Measurements from ENCODE around the gene GRB10.

Gene GRB10

DNA sequence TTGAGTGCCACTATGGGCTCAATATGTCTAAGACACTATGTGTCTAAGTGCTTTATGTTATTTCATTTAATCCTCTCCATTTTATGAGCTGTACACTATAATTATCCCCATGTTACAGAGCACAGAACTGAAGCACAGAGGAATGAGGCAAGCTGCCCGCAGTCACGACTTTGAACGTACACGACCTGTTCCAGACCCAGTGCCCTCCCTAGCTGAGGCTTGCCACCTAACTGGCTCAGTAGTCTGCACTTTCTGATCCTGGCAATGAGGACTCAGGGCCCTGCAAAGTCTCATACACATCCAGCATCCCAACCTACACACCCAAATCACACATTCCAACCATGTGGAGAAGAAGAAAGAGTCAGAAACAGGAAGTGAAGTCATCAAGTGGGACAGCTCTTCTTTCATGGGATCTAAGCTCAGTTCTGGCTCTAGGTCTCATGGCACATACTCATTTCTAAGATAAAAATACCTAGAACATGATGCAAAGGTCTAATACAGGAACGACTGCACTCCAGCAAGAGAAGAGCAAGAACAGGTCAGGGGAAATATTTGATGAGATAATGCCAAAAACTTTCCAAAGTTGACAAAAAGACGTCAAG is 175.1 kb downstream of the GRB10 start:
- no peak overlapping the region for H4K8ac ChIP-seq (ENCODE audit: low read depth, low read length)
- no peaks in the 10 kb centered on the region for H3K27me3 ChIP-seq (ENCODE audit: control insufficient read depth in 3 of 3, insufficient read depth in 3 of 3, low read depth in 1 of 3, low read length in 3 of 3)
- H3K18ac ChIP-seq (ENCODE audit: low read length) = no peak overlapping the region
- no peak overlapping the region for H2AK5ac ChIP-seq (ENCODE audit: low read depth, low read length)
- no peak overlapping the region for H2BK120ac ChIP-seq (ENCODE audit: low read depth, low read length)
- no peak overlapping the region for H3K27ac ChIP-seq (replicated peaks; ENCODE audit: low read length)
- no peak overlapping the region for H3K4me3 ChIP-seq (ENCODE audit: low read length in 2 of 2)
- peaks cover 32 to 99% of the 10 kb centered on the region in 2 donors for H3K36me3 ChIP-seq (replicated peaks in 1 of 2; ENCODE audit: control insufficient read depth in 2 of 2, insufficient read depth in 2 of 2, low read length in 2 of 2)
- no CpG with 5 or more reads among the region's 6 CpGs for WGBS, 2 donors (ENCODE audit: extremely low coverage in 2 of 2, insufficient read length in 2 of 2, insufficient replicate concordance in 1 of 2)
- no peaks in the 10 kb centered on the region for H3K79me1 ChIP-seq (ENCODE audit: low read depth, low read length)
- no peak overlapping the region for H3K4me2 ChIP-seq (ENCODE audit: insufficient read depth, low read length, poor library complexity, severe bottlenecking)
- H4K91ac ChIP-seq (ENCODE audit: low read depth, low read length, poor library complexity) = no peak overlapping the region
- H3K14ac ChIP-seq (ENCODE audit: low read length) = no peak overlapping the region
- no peak overlapping the region for H3K4ac ChIP-seq (ENCODE audit: low read length)
- H2BK5ac ChIP-seq (ENCODE audit: low read length) = no peak overlapping the region
- H3K4me1 ChIP-seq (ENCODE audit: control insufficient read depth in 2 of 2, insufficient read depth in 1 of 2, low read depth in 1 of 2, low read length in 2 of 2) = no peaks in the 10 kb centered on the region
- no peak overlapping the region for H2BK15ac ChIP-seq (ENCODE audit: low read length)
- no peak overlapping the region for H2BK12ac ChIP-seq (ENCODE audit: low read length)
- no peak overlapping the region for H2AFZ ChIP-seq (ENCODE audit: low read length)
- no peak for DNase-seq (ENCODE audit: low spot score)
- H3K9ac ChIP-seq (ENCODE audit: low read depth, low read length, poor library complexity) = no peak overlapping the region
- H3K23ac ChIP-seq (ENCODE audit: low read depth, low read length, poor library complexity) = no peak overlapping the region
- no peaks in the 10 kb centered on the region for H3K9me3 ChIP-seq (replicated peaks in 1 of 2; ENCODE audit: control insufficient read depth in 2 of 2, insufficient read depth in 1 of 2, low read depth in 1 of 2, low read length in 2 of 2)

DNA sequence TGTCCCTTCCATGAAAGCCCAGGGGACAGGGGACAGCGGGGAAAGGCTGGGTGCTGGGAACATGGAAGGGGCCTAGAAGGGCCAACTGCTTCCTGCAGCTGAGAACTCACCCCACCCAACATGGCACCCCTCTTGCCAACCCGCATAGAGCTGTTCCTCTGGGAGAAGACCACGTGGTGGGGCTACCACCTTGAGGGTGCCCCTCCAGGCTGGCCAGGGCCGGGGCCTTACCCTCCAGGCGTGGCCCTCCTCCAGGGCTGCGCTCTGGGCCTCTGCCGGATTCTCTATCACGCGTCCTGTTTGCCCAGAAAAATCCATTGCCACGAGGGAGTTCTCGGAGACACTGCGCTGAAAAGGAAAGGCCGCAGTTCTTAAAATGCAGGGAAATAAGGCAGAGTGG is 177.6 kb downstream of the GRB10 start:
- no peak overlapping the region for H3K4me2 ChIP-seq (ENCODE audit: insufficient read depth, low read length, poor library complexity, severe bottlenecking)
- H3K27ac ChIP-seq (replicated peaks; ENCODE audit: low read length) = no peak overlapping the region
- no peak for DNase-seq (ENCODE audit: low spot score)
- H2BK15ac ChIP-seq (ENCODE audit: low read length) = no peak overlapping the region
- H3K36me3 ChIP-seq (replicated peaks in 1 of 2; ENCODE audit: control insufficient read depth in 2 of 2, insufficient read depth in 2 of 2, low read length in 2 of 2) = peaks cover 25 to 99% of the 10 kb centered on the region in 2 donors
- H4K8ac ChIP-seq (ENCODE audit: low read depth, low read length) = no peak overlapping the region
- no peak overlapping the region for H2AFZ ChIP-seq (ENCODE audit: low read length)
- no peaks in the 10 kb centered on the region for H3K79me1 ChIP-seq (ENCODE audit: low read depth, low read length)
- WGBS, 2 donors (ENCODE audit: extremely low coverage in 2 of 2, insufficient read length in 2 of 2, insufficient replicate concordance in 1 of 2) = no CpG with 5 or more reads among the region's 13 CpGs
- no peak overlapping the region for H3K9ac ChIP-seq (ENCODE audit: low read depth, low read length, poor library complexity)
- H3K14ac ChIP-seq (ENCODE audit: low read length) = no peak overlapping the region
- no peak overlapping the region for H3K4me3 ChIP-seq (ENCODE audit: low read length in 2 of 2)
- no peaks in the 10 kb centered on the region for H3K9me3 ChIP-seq (replicated peaks in 1 of 2; ENCODE audit: control insufficient read depth in 2 of 2, insufficient read depth in 1 of 2, low read depth in 1 of 2, low read length in 2 of 2)
- H2AK5ac ChIP-seq (ENCODE audit: low read depth, low read length) = no peak overlapping the region
- H4K91ac ChIP-seq (ENCODE audit: low read depth, low read length, poor library complexity) = no peak overlapping the region
- no peak overlapping the region for H2BK12ac ChIP-seq (ENCODE audit: low read length)
- H2BK5ac ChIP-seq (ENCODE audit: low read length) = no peak overlapping the region
- H3K27me3 ChIP-seq (ENCODE audit: control insufficient read depth in 3 of 3, insufficient read depth in 3 of 3, low read depth in 1 of 3, low read length in 3 of 3) = no peaks in the 10 kb centered on the region
- H3K23ac ChIP-seq (ENCODE audit: low read depth, low read length, poor library complexity) = no peak overlapping the region
- no peak overlapping the region for H3K18ac ChIP-seq (ENCODE audit: low read length)
- no peak overlapping the region for H2BK120ac ChIP-seq (ENCODE audit: low read depth, low read length)
- no peak overlapping the region for H3K4ac ChIP-seq (ENCODE audit: low read length)
- H3K4me1 ChIP-seq (ENCODE audit: control insufficient read depth in 2 of 2, insufficient read depth in 1 of 2, low read depth in 1 of 2, low read length in 2 of 2) = no peaks in the 10 kb centered on the region

DNA sequence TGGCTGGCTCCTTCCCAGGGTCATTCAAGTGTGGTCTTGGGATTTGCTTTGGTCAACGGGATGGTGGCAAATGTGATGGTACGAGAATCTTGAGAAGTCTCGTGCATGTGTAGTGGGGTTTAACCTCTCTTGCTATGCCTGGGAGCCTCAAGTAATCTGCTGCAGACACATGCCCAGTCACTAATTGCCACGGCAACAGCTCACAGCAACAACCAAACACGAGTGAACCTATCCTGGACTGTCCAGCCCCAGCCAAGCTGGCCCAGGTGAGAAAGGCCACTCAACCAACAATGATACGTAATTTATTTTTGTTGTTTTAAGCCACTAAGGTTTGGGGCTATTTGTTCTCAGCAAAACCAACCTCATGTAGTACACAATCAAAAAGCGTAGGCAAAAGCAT is 179.4 kb downstream of the GRB10 start:
- H2BK15ac ChIP-seq (ENCODE audit: low read length) = no peak overlapping the region
- no peak overlapping the region for H3K4ac ChIP-seq (ENCODE audit: low read length)
- H3K4me3 ChIP-seq (ENCODE audit: low read length in 2 of 2) = no peak overlapping the region
- no peak overlapping the region for H2AK5ac ChIP-seq (ENCODE audit: low read depth, low read length)
- H2BK120ac ChIP-seq (ENCODE audit: low read depth, low read length) = no peak overlapping the region
- H3K4me1 ChIP-seq (ENCODE audit: control insufficient read depth in 2 of 2, insufficient read depth in 1 of 2, low read depth in 1 of 2, low read length in 2 of 2) = no peaks in the 10 kb centered on the region
- no peaks in the 10 kb centered on the region for H3K9me3 ChIP-seq (replicated peaks in 1 of 2; ENCODE audit: control insufficient read depth in 2 of 2, insufficient read depth in 1 of 2, low read depth in 1 of 2, low read length in 2 of 2)
- no peak overlapping the region for H3K23ac ChIP-seq (ENCODE audit: low read depth, low read length, poor library complexity)
- H3K9ac ChIP-seq (ENCODE audit: low read depth, low read length, poor library complexity) = no peak overlapping the region
- no peak overlapping the region for H3K27ac ChIP-seq (replicated peaks; ENCODE audit: low read length)
- H4K8ac ChIP-seq (ENCODE audit: low read depth, low read length) = no peak overlapping the region
- H3K18ac ChIP-seq (ENCODE audit: low read length) = no peak overlapping the region
- H3K14ac ChIP-seq (ENCODE audit: low read length) = no peak overlapping the region
- peaks cover 32 to 100% of the 10 kb centered on the region in 2 donors for H3K36me3 ChIP-seq (replicated peaks in 1 of 2; ENCODE audit: control insufficient read depth in 2 of 2, insufficient read depth in 2 of 2, low read length in 2 of 2)
- no peak overlapping the region for H4K91ac ChIP-seq (ENCODE audit: low read depth, low read length, poor library complexity)
- no peak overlapping the region for H2BK5ac ChIP-seq (ENCODE audit: low read length)
- no peak overlapping the region for H2AFZ ChIP-seq (ENCODE audit: low read length)
- H2BK12ac ChIP-seq (ENCODE audit: low read length) = no peak overlapping the region
- no CpG with 5 or more reads among the region's 7 CpGs for WGBS, 2 donors (ENCODE audit: extremely low coverage in 2 of 2, insufficient read length in 2 of 2, insufficient replicate concordance in 1 of 2)
- no peak for DNase-seq (ENCODE audit: low spot score)
- H3K79me1 ChIP-seq (ENCODE audit: low read depth, low read length) = no peaks in the 10 kb centered on the region
- no peak overlapping the region for H3K4me2 ChIP-seq (ENCODE audit: insufficient read depth, low read length, poor library complexity, severe bottlenecking)
- H3K27me3 ChIP-seq (ENCODE audit: control insufficient read depth in 3 of 3, insufficient read depth in 3 of 3, low read depth in 1 of 3, low read length in 3 of 3) = no peaks in the 10 kb centered on the region

DNA sequence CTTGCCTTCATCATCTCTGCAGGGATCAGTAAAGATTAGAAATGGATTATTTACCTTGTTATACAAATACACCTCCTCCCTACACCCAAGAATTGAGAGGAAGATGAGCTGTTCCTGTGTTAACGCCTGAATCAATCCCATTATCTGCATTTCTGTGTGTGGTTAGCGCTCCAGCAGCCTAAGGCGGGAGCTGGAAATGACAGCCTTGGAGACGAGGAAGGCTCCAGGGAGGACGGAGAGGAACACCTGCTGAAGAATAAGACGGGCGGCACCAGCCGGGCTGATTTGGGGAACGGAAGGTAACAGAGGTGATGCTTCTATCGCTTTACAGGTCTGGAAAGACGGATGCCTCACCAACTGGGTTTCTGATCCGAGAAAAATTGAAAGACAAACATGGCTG is 183.3 kb downstream of the GRB10 start:
- Histone ChIP-seq H3K27ac (replicated peaks; ENCODE audit: low read length) (no peak overlapping the region), H3K4me2 (ENCODE audit: insufficient read depth, low read length, poor library complexity, severe bottlenecking) (no peak overlapping the region), H3K36me3 (replicated peaks in 1 of 2; ENCODE audit: control insufficient read depth in 2 of 2, insufficient read depth in 2 of 2, low read length in 2 of 2) (peaks cover 24 to 98% of the 10 kb centered on the region in 2 donors), H3K79me1 (ENCODE audit: low read depth, low read length) (no peaks in the 10 kb centered on the region), H3K4ac (ENCODE audit: low read length) (no peak overlapping the region), H3K27me3 (ENCODE audit: control insufficient read depth in 3 of 3, insufficient read depth in 3 of 3, low read depth in 1 of 3, low read length in 3 of 3) (no peaks in the 10 kb centered on the region), H3K4me1 (ENCODE audit: control insufficient read depth in 2 of 2, insufficient read depth in 1 of 2, low read depth in 1 of 2, low read length in 2 of 2) (no peaks in the 10 kb centered on the region), H3K18ac (ENCODE audit: low read length) (no peak overlapping the region), H2AK5ac (ENCODE audit: low read depth, low read length) (no peak overlapping the region), H3K9me3 (replicated peaks in 1 of 2; ENCODE audit: control insufficient read depth in 2 of 2, insufficient read depth in 1 of 2, low read depth in 1 of 2, low read length in 2 of 2) (no peaks in the 10 kb centered on the region), H2BK5ac (ENCODE audit: low read length) (no peak overlapping the region), H3K9ac (ENCODE audit: low read depth, low read length, poor library complexity) (no peak overlapping the region), H3K14ac (ENCODE audit: low read length) (no peak overlapping the region), H2BK15ac (ENCODE audit: low read length) (no peak overlapping the region), H3K4me3 (ENCODE audit: low read length in 2 of 2) (no peak overlapping the region), H3K23ac (ENCODE audit: low read depth, low read length, poor library complexity) (no peak overlapping the region), H2BK12ac (ENCODE audit: low read length) (no peak overlapping the region), H2AFZ (ENCODE audit: low read length) (no peak overlapping the region), H4K8ac (ENCODE audit: low read depth, low read length) (no peak overlapping the region), H4K91ac (ENCODE audit: low read depth, low read length, poor library complexity) (no peak overlapping the region), H2BK120ac (ENCODE audit: low read depth, low read length) (no peak overlapping the region)
- WGBS, 2 donors (ENCODE audit: extremely low coverage in 2 of 2, insufficient read length in 2 of 2, insufficient replicate concordance in 1 of 2) = no CpG with 5 or more reads among the region's 12 CpGs
- no peak for DNase-seq (ENCODE audit: low spot score)
